Amniotic stem cell (primary cell): ENCODE data around the gene C1orf167.

Experiments used
- DNase-seq: peaks from one replicate; lab custom pipeline; 2025; lab: John Stamatoyannopoulos, UW

C1orf167 gene

GRCh38 chr1:11784256-11784992 is 22.4 kb downstream of the C1orf167 start:
- no peak for DNase-seq

GRCh38 chr1:11784993-11785769 is 23.2 kb downstream of the C1orf167 start:
- no peak for DNase-seq

GRCh38 chr1:11786168-11786567 is 24.2 kb downstream of the C1orf167 start:
- DNase-seq: no peak

- DNase-seq: no peak
Observed at GRCh38 chr1:11787251-11787803, 25.3 kb downstream of the C1orf167 start.

GRCh38 chr1:11787804-11788436 is 25.9 kb downstream of the C1orf167 start:
- DNase-seq: no peak

- DNase-seq: no peak
Observed at GRCh38 chr1:11788549-11789053, 26.6 kb downstream of the C1orf167 start.

- no peak for DNase-seq
Observed at GRCh38 chr1:11789126-11790067, 27.4 kb downstream of the C1orf167 start.

- no peak for DNase-seq
Observed at GRCh38 chr1:11790101-11790879, 28.3 kb downstream of the C1orf167 start.

GRCh38 chr1:11790880-11791715 is 29.1 kb downstream of the C1orf167 start:
- no peak for DNase-seq

GRCh38 chr1:11792106-11792505 is 30.1 kb downstream of the C1orf167 start:
- DNase-seq: no peak

GRCh38 chr1:11793819-11794218 is 31.8 kb downstream of the C1orf167 start:
- no peak for DNase-seq

GRCh38 chr1:11794446-11795237 is 32.6 kb downstream of the C1orf167 start:
- DNase-seq: no peak

- no peak for DNase-seq
Observed at GRCh38 chr1:11795238-11795890, 33.4 kb downstream of the C1orf167 start.

GRCh38 chr1:11796036-11796828 is 34.2 kb downstream of the C1orf167 start:
- no peak for DNase-seq

- no peak for DNase-seq
Observed at GRCh38 chr1:11797525-11798216, 35.7 kb downstream of the C1orf167 start.

- DNase-seq: no peak
Observed at GRCh38 chr1:11799099-11799498, 37.1 kb downstream of the C1orf167 start.

- DNase-seq: no peak
Observed at GRCh38 chr1:11799896-11800295, 37.9 kb downstream of the C1orf167 start.
